HL-60 (cell line): ENCODE data around the gene SOCS4.
A peak's percentile ranks its signal among the peaks of the same experiment; 100 is the strongest.
"Not testable (repeated sequence)": the region's sequence is repeated elsewhere in the genome, so short reads cannot be mapped to it uniquely, and the experiment has no call there.

ENCODE experiments used
- DNase-seq, 2 experiments: peaks; one replicate each; pipeline ENCODE4 v3.0.0-alpha.2; 2010 to 2020; ENCODE audit warnings: low read depth in 1 of 2, low spot score in 1 of 2
- H3K27ac ChIP-seq: fragments of 250-450 bp; sonication (Bioruptor Pico); replicated peaks from 2 replicates; pipeline ENCODE4 v1.5.1; 2020; ENCODE audit warnings: mild to moderate bottlenecking, moderate library complexity
- H3K27me3 ChIP-seq: fragments of 250-450 bp; sonication (Bioruptor Pico); 2 replicates; pipeline ENCODE4 v1.5.1; 2021; ENCODE audit warnings: mild to moderate bottlenecking, moderate library complexity; ENCODE audit not compliant: insufficient read depth, poor library complexity, severe bottlenecking
- H3K4me3 ChIP-seq: replicated peaks from 2 replicates; pipeline ENCODE4 v1.5.1; 2011; ENCODE audit warnings: mild to moderate bottlenecking, control low read depth, low read length; ENCODE audit not compliant: insufficient read depth
- CTCF ChIP-seq: IDR thresholded peaks from one replicate; pipeline ENCODE4 v1.5.1; 2011; ENCODE audit warnings: low read length, control low read depth, inconsistent platforms; ENCODE audit not compliant: insufficient read depth
- GABPA ChIP-seq: IDR thresholded peaks from 2 replicates; pipeline ENCODE4 v1.6.1; 2012; ENCODE audit warnings: low read depth
- POLR2AphosphoS5 ChIP-seq: IDR thresholded peaks from 2 replicates; pipeline ENCODE4 v1.6.1; 2012; ENCODE audit warnings: low read depth
- REST ChIP-seq: IDR thresholded peaks from 2 replicates; pipeline ENCODE4 v1.6.1; 2012; ENCODE audit warnings: low read depth; ENCODE audit not compliant: insufficient replicate concordance
- SPI1 ChIP-seq: IDR thresholded peaks from 2 replicates; pipeline ENCODE4 v1.6.1; 2012; ENCODE audit warnings: low read depth, mild to moderate bottlenecking, borderline replicate concordance

The SOCS4 gene

GRCh38 chr14:55028066-55028465, 1.0 kb downstream of the SOCS4 start:
- peak overlapping the region; percentile 66 for H3K4me3 ChIP-seq
- DNase-seq, result no peak
- TF ChIP-seq CTCF (no peak), SPI1 (no peak), REST (no peak), POLR2AphosphoS5 (no peak)
- H3K27ac ChIP-seq, result peak overlapping the region; percentile 82
- no peaks in the 10 kb centered on the region for H3K27me3 ChIP-seq

- DNase-seq, result no peak
- Histone ChIP-seq H3K27me3 (no peaks in the 10 kb centered on the region), H3K27ac (peak overlapping the region; percentile 82; the same call in 1 of the 2 replicates), H3K4me3 (peak overlapping the region; percentile 66)
- no peak for TF ChIP-seq REST
- no peak for TF ChIP-seq CTCF
- TF ChIP-seq POLR2AphosphoS5, result no peak
- TF ChIP-seq GABPA, result no peak
- no peak for TF ChIP-seq SPI1
These were observed 1.4 kb downstream of the SOCS4 start for GRCh38 chr14:55028476-55028875.

GRCh38 chr14:55031190-55031589, 4.2 kb downstream of the SOCS4 start:
- H3K27ac ChIP-seq, result no peak overlapping the region
- H3K4me3 ChIP-seq, result no peak overlapping the region
- no peaks in the 10 kb centered on the region for H3K27me3 ChIP-seq
- no peak for DNase-seq
- no peak for TF ChIP-seq CTCF
- no peak for TF ChIP-seq SPI1
- no peak for TF ChIP-seq POLR2AphosphoS5
- TF ChIP-seq REST, result no peak
- TF ChIP-seq GABPA, result no peak

GRCh38 chr14:55037995-55038394, 11.0 kb downstream of the SOCS4 start:
- not testable (repeated sequence) for H3K27ac ChIP-seq, DNase-seq, H3K4me3 ChIP-seq, H3K27me3 ChIP-seq
